LNCaP clone FGC (cell line): ENCODE measurements around the gene CD4.

ENCODE experiments used
- DNase-seq: peaks from one replicate; pipeline ENCODE4 v3.0.0-alpha.2; 2011; ENCODE audit warnings: low read depth
- H3K4me3 ChIP-seq: 2 replicates; pipeline ENCODE4 v1.5.1; 2011; ENCODE audit warnings: mild to moderate bottlenecking, low read depth, low read length, control low read depth
- CTCF ChIP-seq: IDR thresholded peaks from 2 replicates; pipeline ENCODE4 v1.5.1; 2012; ENCODE audit warnings: mild to moderate bottlenecking; ENCODE audit not compliant: control insufficient read depth, insufficient read depth; ENCODE audit errors: extremely low read depth

CD4 gene

GRCh38 chr12:6825398-6826124 lies 36.2 kb downstream of the CD4 start:
- H3K4me3 ChIP-seq = no peak overlapping the region
- peak; percentile 95 for TF ChIP-seq CTCF

GRCh38 chr12:6826125-6826733 lies 36.9 kb downstream of the CD4 start:
- no peak for TF ChIP-seq CTCF
- no peak for DNase-seq
- H3K4me3 ChIP-seq = no peak overlapping the region

More at GRCh38 chr12:6825398-6826124, 36.2 kb downstream of the CD4 start:
- DNase-seq = peak; percentile 47

- no peak for TF ChIP-seq CTCF
- DNase-seq = no peak
- no peak overlapping the region for H3K4me3 ChIP-seq
Observed at GRCh38 chr12:6826734-6827436, 37.6 kb downstream of the CD4 start.

- TF ChIP-seq CTCF = no peak
- no peak overlapping the region for H3K4me3 ChIP-seq
- DNase-seq = no peak
Observed at GRCh38 chr12:6827437-6827911, 38.1 kb downstream of the CD4 start.

GRCh38 chr12:6827982-6828780 lies 38.9 kb downstream of the CD4 start, which contains the start of gene P3H3:
Gene P3H3 (plus strand): TSS chr12:6828407. CDS start chr12:6828441, 34 bp downstream.
- peak; percentile 25; the same call in 1 of the 2 replicates for TF ChIP-seq CTCF
- DNase-seq = no peak
- H3K4me3 ChIP-seq = peak within 1 kb of the TSS; percentile 23

GRCh38 chr12:6828781-6829535 lies 39.6 kb downstream of the CD4 start:
- no peak for TF ChIP-seq CTCF
- DNase-seq = no peak
- peak overlapping the region; percentile 23 for H3K4me3 ChIP-seq
